Hepatocyte (in vitro differentiated cells): ENCODE data around the gene HTRA2. TPM values are rescaled to one million over a fixed set of nuclear protein-coding genes. Genes with fewer than 3 reads are reported as not detected.

Experiments used
- DNase-seq: peaks from one replicate; pipeline ENCODE4 v3.0.0-alpha.2; 2016; ENCODE audit warnings: low spot score
- H2AFZ ChIP-seq: fragments of 200-600 bp; sonication (generic); 2 replicates; pipeline ENCODE4 v1.6.0; 2016; ENCODE audit warnings: antibody characterized with exemption, mild to moderate bottlenecking
- H3K27ac ChIP-seq: fragments of 200-600 bp; sonication (generic); 2 replicates; pipeline ENCODE4 v1.5.1; 2016; ENCODE audit warnings: mild to moderate bottlenecking
- H3K27me3 ChIP-seq: fragments of 200-600 bp; sonication (generic); 2 replicates; pipeline ENCODE4 v1.6.1; 2016
- H3K36me3 ChIP-seq: fragments of 200-600 bp; sonication (generic); replicated peaks from 2 replicates; pipeline ENCODE4 v1.5.1; 2016; ENCODE audit warnings: low read depth; ENCODE audit not compliant: insufficient read depth
- H3K4me1 ChIP-seq: fragments of 200-600 bp; sonication (generic); 2 replicates; pipeline ENCODE4 v1.5.1; 2016; ENCODE audit warnings: mild to moderate bottlenecking, moderate library complexity; ENCODE audit not compliant: insufficient read depth
- H3K4me2 ChIP-seq: fragments of 200-600 bp; sonication (generic); 2 replicates; pipeline ENCODE4 v1.6.0; 2016
- H3K4me3 ChIP-seq: fragments of 200-600 bp; sonication (generic); 2 replicates; pipeline ENCODE4 v1.5.1; 2016; ENCODE audit warnings: mild to moderate bottlenecking
- H3K79me2 ChIP-seq: fragments of 200-600 bp; sonication (generic); 2 replicates; pipeline ENCODE4 v1.6.0; 2017; ENCODE audit warnings: mild to moderate bottlenecking
- H3K9me2 ChIP-seq: fragments of 200-600 bp; sonication (generic); replicated peaks from 2 replicates; pipeline ENCODE4 v1.6.0; 2017; ENCODE audit warnings: mild to moderate bottlenecking; ENCODE audit not compliant: insufficient read depth
- H3K9me3 ChIP-seq: fragments of 200-600 bp; sonication (generic); 2 replicates; pipeline ENCODE4 v1.5.1; 2016; ENCODE audit warnings: low read depth, mild to moderate bottlenecking
- H4K20me1 ChIP-seq: fragments of 200-600 bp; sonication (generic); 2 replicates; pipeline ENCODE4 v1.6.0; 2016; ENCODE audit warnings: mild to moderate bottlenecking; ENCODE audit not compliant: insufficient read depth, poor library complexity, severe bottlenecking
- CTCF ChIP-seq: fragments of 200-600 bp; sonication (generic); IDR thresholded peaks from 2 replicates; pipeline ENCODE4 v1.5.1; 2016; ENCODE audit warnings: antibody characterized with exemption, mild to moderate bottlenecking; ENCODE audit not compliant: poor library complexity
- EZH2 ChIP-seq: fragments of 200-600 bp; sonication (generic); IDR thresholded peaks from 2 replicates; pipeline ENCODE4 v1.6.1; 2016; ENCODE audit warnings: antibody characterized with exemption, mild to moderate bottlenecking, borderline replicate concordance
- EZH2phosphoT487 ChIP-seq: fragments of 200-600 bp; sonication (generic); IDR thresholded peaks from one replicate; pipeline ENCODE4 v1.6.1; 2018; ENCODE audit warnings: antibody characterized with exemption, mild to moderate bottlenecking, low read depth, moderate library complexity; ENCODE audit not compliant: unreplicated experiment, severe bottlenecking
- WGBS: methylation state at CpG from one replicate; pipeline ENCODE4 v1.1.6; 2016; ENCODE audit warnings: low lambda C conversion rate; ENCODE audit errors: missing lambda C conversion rate; 5-methylcytosine and 5-hydroxymethylcytosine counted together
- polyA plus RNA-seq: library from polyadenylated mRNA; unstranded; fragments of >200 nt; fragmentation: Nextera tagmentation; extraction: Ambion mirVana; gene quantifications from 2 replicates; pipeline ENCODE4 v1.2.1, GENCODE V29; 2016
- total RNA-seq: library from RNA; depleted of rRNA; stranded (reverse); fragments of >200 nt; gene quantifications from 2 replicates; pipeline ENCODE4 v1.2.3, GENCODE V29; 2014

HTRA2 gene
- total and polyA plus RNA-seq, 2 experiments from 2014 or later, result 31.2 to 33.5 TPM

- Histone ChIP-seq H3K79me2 (no peaks in the 10 kb centered on the region), H3K9me3 (no peaks in the 10 kb centered on the region), H3K27ac (no peak overlapping the region), H3K27me3 (no peaks in the 10 kb centered on the region), H3K4me3 (no peak overlapping the region), H3K36me3 (no peaks in the 10 kb centered on the region), H3K4me2 (no peak overlapping the region), H2AFZ (no peak overlapping the region), H4K20me1 (no peaks in the 10 kb centered on the region), H3K9me2 (no peaks in the 10 kb centered on the region), H3K4me1 (no peaks in the 10 kb centered on the region)
- DNase-seq, result no peak
- TF ChIP-seq EZH2 (no peak), CTCF (no peak), EZH2phosphoT487 (no peak)
- 94% methylated on average over 5 of the region's 5 CpGs for WGBS
Observed at GRCh38 chr2:74540291-74540690, 10.6 kb downstream of the HTRA2 start.

- H3K27me3 ChIP-seq, result no peaks in the 10 kb centered on the region
- DNase-seq, result no peak
- H3K4me3 ChIP-seq, result no peak overlapping the region
- TF ChIP-seq EZH2 (no peak), CTCF (no peak), EZH2phosphoT487 (no peak)
- no peaks in the 10 kb centered on the region for H3K36me3 ChIP-seq
- 96% methylated on average over 1 of the region's 1 CpG for WGBS
- H4K20me1 ChIP-seq, result no peaks in the 10 kb centered on the region
- H3K4me2 ChIP-seq, result no peak overlapping the region
- no peaks in the 10 kb centered on the region for H3K79me2 ChIP-seq
- H3K27ac ChIP-seq, result no peak overlapping the region
- no peak overlapping the region for H2AFZ ChIP-seq
- no peaks in the 10 kb centered on the region for H3K9me2 ChIP-seq
- no peaks in the 10 kb centered on the region for H3K4me1 ChIP-seq
- H3K9me3 ChIP-seq, result no peaks in the 10 kb centered on the region
Observed at GRCh38 chr2:74542978-74543377, 13.2 kb downstream of the HTRA2 start.

GRCh38 chr2:74544634-74545033 lies 14.9 kb downstream of the HTRA2 start:
- no peak for DNase-seq
- no peaks in the 10 kb centered on the region for H3K9me2 ChIP-seq
- H3K79me2 ChIP-seq, result no peaks in the 10 kb centered on the region
- H4K20me1 ChIP-seq, result no peaks in the 10 kb centered on the region
- 84% methylated on average over 3 of the region's 3 CpGs for WGBS
- H3K36me3 ChIP-seq, result no peaks in the 10 kb centered on the region
- no peak overlapping the region for H3K4me2 ChIP-seq
- H3K4me1 ChIP-seq, result peaks cover 5% of the 10 kb centered on the region
- peak; percentile 6 for TF ChIP-seq CTCF
- TF ChIP-seq EZH2phosphoT487, result no peak
- H3K9me3 ChIP-seq, result no peaks in the 10 kb centered on the region
- H3K4me3 ChIP-seq, result no peak overlapping the region
- H3K27me3 ChIP-seq, result no peaks in the 10 kb centered on the region
- H3K27ac ChIP-seq, result no peak overlapping the region
- H2AFZ ChIP-seq, result no peak overlapping the region

- Histone ChIP-seq H3K4me3 (no peak overlapping the region), H3K79me2 (no peaks in the 10 kb centered on the region), H3K27me3 (no peaks in the 10 kb centered on the region), H3K36me3 (no peaks in the 10 kb centered on the region), H3K4me1 (peaks cover 5% of the 10 kb centered on the region), H3K9me3 (no peaks in the 10 kb centered on the region), H3K9me2 (no peaks in the 10 kb centered on the region), H3K4me2 (no peak overlapping the region), H3K27ac (no peak overlapping the region), H4K20me1 (no peaks in the 10 kb centered on the region), H2AFZ (no peak overlapping the region)
- TF ChIP-seq EZH2phosphoT487 (no peak), EZH2 (no peak), CTCF (no peak)
- no peak for DNase-seq
- WGBS, result 73% methylated on average over 3 of the region's 3 CpGs
Observed at GRCh38 chr2:74546004-74546403, 16.3 kb downstream of the HTRA2 start.
